Loucy (cell line): ENCODE data around the gene KCNMB2.

Source experiments
- H2AFZ ChIP-seq: fragments of 200-600 bp; sonication (generic); 2 replicates; pipeline ENCODE4 v1.6.0; 2016; ENCODE audit warnings: antibody characterized with exemption, mild to moderate bottlenecking, low read length, moderate library complexity
- H3F3A ChIP-seq: fragments of 200-600 bp; 2 replicates; pipeline ENCODE4 v1.6.0; 2016; ENCODE audit warnings: antibody characterized with exemption, low read depth, mild to moderate bottlenecking
- H3K27me3 ChIP-seq: fragments of 200-600 bp; sonication (generic); 2 replicates; pipeline ENCODE4 v1.6.1; 2014; ENCODE audit warnings: low read length, mild to moderate bottlenecking; ENCODE audit not compliant: insufficient read depth, poor library complexity, severe bottlenecking
- H3K36me3 ChIP-seq: fragments of 200-600 bp; sonication (generic); 2 replicates; pipeline ENCODE4 v1.6.1; 2016; ENCODE audit warnings: low read length; ENCODE audit not compliant: insufficient read depth
- H3K4me1 ChIP-seq: fragments of 200-600 bp; sonication (generic); 2 replicates; pipeline ENCODE4 v1.5.1; 2014; ENCODE audit warnings: low read length, mild to moderate bottlenecking; ENCODE audit not compliant: insufficient read depth, poor library complexity, severe bottlenecking
- H3K4me2 ChIP-seq: fragments of 200-600 bp; sonication (generic); 2 replicates; pipeline ENCODE4 v1.6.0; 2014; ENCODE audit warnings: antibody characterized with exemption, low read length, low read depth, mild to moderate bottlenecking; ENCODE audit not compliant: poor library complexity, severe bottlenecking
- H3K4me3 ChIP-seq: fragments of 200-600 bp; sonication (generic); 2 replicates; pipeline ENCODE4 v1.5.1; 2014; ENCODE audit warnings: low read length, mild to moderate bottlenecking, mixed read lengths; ENCODE audit not compliant: poor library complexity, severe bottlenecking
- H3K79me2 ChIP-seq: fragments of 200-600 bp; sonication (generic); 2 replicates; pipeline ENCODE4 v1.6.1; 2014; ENCODE audit warnings: low read length; ENCODE audit not compliant: insufficient read depth
- H3K9ac ChIP-seq: fragments of 200-600 bp; sonication (generic); 2 replicates; pipeline ENCODE4 v1.6.0; 2014; ENCODE audit warnings: mild to moderate bottlenecking, low read depth, low read length, moderate library complexity; ENCODE audit not compliant: poor library complexity, severe bottlenecking
- H3K9me2 ChIP-seq: fragments of 200-600 bp; sonication (generic); replicated peaks from 2 replicates; pipeline ENCODE4 v1.6.1; 2016; ENCODE audit warnings: low read depth, low read length, mixed read lengths
- H3K9me3 ChIP-seq: fragments of 200-600 bp; sonication (generic); 2 replicates; pipeline ENCODE4 v1.6.1; 2014; ENCODE audit warnings: mild to moderate bottlenecking, antibody characterized with exemption, low read length, low read depth; ENCODE audit not compliant: insufficient read depth
- H4K20me1 ChIP-seq: fragments of 200-600 bp; sonication (generic); 2 replicates; pipeline ENCODE4 v1.6.0; 2014; ENCODE audit warnings: antibody characterized with exemption, low read length, mild to moderate bottlenecking; ENCODE audit not compliant: insufficient read depth, poor library complexity, severe bottlenecking
- CTCF ChIP-seq: fragments of 200-600 bp; sonication (generic); conservative IDR thresholded peaks from 2 replicates; pipeline ENCODE4 v1.5.1; 2014; ENCODE audit warnings: mild to moderate bottlenecking, antibody characterized with exemption, low read length
- EZH2phosphoT487 ChIP-seq: fragments of 200-600 bp; IDR thresholded peaks from 2 replicates; pipeline ENCODE4 v1.6.1; 2018; ENCODE audit warnings: antibody characterized with exemption, mild to moderate bottlenecking, moderate library complexity, borderline replicate concordance

Gene KCNMB2

GRCh38 chr3:178844916-178845315 is 308.7 kb downstream of the KCNMB2 start:
- H3F3A ChIP-seq: no peaks in the 10 kb centered on the region
- no peaks in the 10 kb centered on the region for H3K9me3 ChIP-seq
- TF ChIP-seq EZH2phosphoT487 (no peak), CTCF (no peak)
- no peaks in the 10 kb centered on the region for H3K4me1 ChIP-seq
- H2AFZ ChIP-seq: no peak overlapping the region
- H3K4me3 ChIP-seq: no peak overlapping the region
- no peaks in the 10 kb centered on the region for H3K36me3 ChIP-seq
- no peaks in the 10 kb centered on the region for H3K79me2 ChIP-seq
- H3K27me3 ChIP-seq: no peaks in the 10 kb centered on the region
- H3K9me2 ChIP-seq: no peaks in the 10 kb centered on the region
- H4K20me1 ChIP-seq: no peaks in the 10 kb centered on the region
- no peak overlapping the region for H3K9ac ChIP-seq
- no peak overlapping the region for H3K4me2 ChIP-seq

- no peaks in the 10 kb centered on the region for H3K9me3 ChIP-seq
- H3K9ac ChIP-seq: no peak overlapping the region
- H3K27me3 ChIP-seq: no peaks in the 10 kb centered on the region
- H3K79me2 ChIP-seq: no peaks in the 10 kb centered on the region
- no peaks in the 10 kb centered on the region for H4K20me1 ChIP-seq
- no peak overlapping the region for H3K4me3 ChIP-seq
- no peaks in the 10 kb centered on the region for H3K9me2 ChIP-seq
- no peak for TF ChIP-seq CTCF
- no peak for TF ChIP-seq EZH2phosphoT487
- H3K4me1 ChIP-seq: no peaks in the 10 kb centered on the region
- no peaks in the 10 kb centered on the region for H3K36me3 ChIP-seq
- no peak overlapping the region for H3K4me2 ChIP-seq
- no peaks in the 10 kb centered on the region for H3F3A ChIP-seq
- no peak overlapping the region for H2AFZ ChIP-seq
These were observed 309.3 kb downstream of the KCNMB2 start for GRCh38 chr3:178845420-178846118.

- Histone ChIP-seq H2AFZ (no peak overlapping the region), H3K27me3 (no peaks in the 10 kb centered on the region), H3K9me2 (no peaks in the 10 kb centered on the region), H3K9ac (no peak overlapping the region), H3K4me1 (no peaks in the 10 kb centered on the region), H3K36me3 (no peaks in the 10 kb centered on the region), H3K9me3 (no peaks in the 10 kb centered on the region), H3K4me3 (no peak overlapping the region), H3F3A (no peaks in the 10 kb centered on the region), H3K79me2 (no peaks in the 10 kb centered on the region), H3K4me2 (no peak overlapping the region), H4K20me1 (no peaks in the 10 kb centered on the region)
- no peak for TF ChIP-seq CTCF
- TF ChIP-seq EZH2phosphoT487: no peak
These were observed 311.0 kb downstream of the KCNMB2 start for GRCh38 chr3:178847190-178847589.
